Cardiac muscle cell (in vitro differentiated cells and primary cell): ENCODE results near the gene SEC14L3. TPM values are rescaled to one million over a fixed set of nuclear protein-coding genes. Genes with fewer than 3 reads are reported as not detected.

Experiments used
- DNase-seq, 2 donors: peaks; one replicate each; pipeline versions ENCODE4 v3.0.0 to v3.0.0-alpha.2; 2010 to 2017; ENCODE audit warnings: low read depth in 1 of 2, low spot score in 1 of 2
- H3K27ac ChIP-seq: fragments of 200-600 bp; sonication (generic); 2 replicates; pipeline ENCODE4 v1.5.1; 2016
- H3K27me3 ChIP-seq: fragments of 200-600 bp; sonication (generic); 2 replicates; pipeline ENCODE4 v1.6.0; 2016; ENCODE audit warnings: control low read depth
- H3K36me3 ChIP-seq: fragments of 200-600 bp; sonication (generic); 2 replicates; pipeline ENCODE4 v1.5.1; 2016; ENCODE audit warnings: control low read depth
- H3K4me1 ChIP-seq: fragments of 200-600 bp; sonication (generic); 2 replicates; pipeline ENCODE4 v1.8.1; 2017; ENCODE audit warnings: low read depth, mild to moderate bottlenecking, mixed run types
- H3K4me3 ChIP-seq: fragments of 200-600 bp; sonication (generic); 2 replicates; pipeline ENCODE4 v1.5.1; 2016; ENCODE audit warnings: mild to moderate bottlenecking
- H3K9me3 ChIP-seq: fragments of 200-600 bp; sonication (generic); 2 replicates; pipeline ENCODE4 v1.5.1; 2017; ENCODE audit warnings: low read depth, mild to moderate bottlenecking, control low read depth
- CTCF ChIP-seq: IDR thresholded peaks from 2 replicates; pipeline ENCODE4 v1.5.1; 2012; ENCODE audit warnings: low read depth, mild to moderate bottlenecking, low read length
- polyA plus RNA-seq: library from polyadenylated mRNA; unstranded; fragments of >200 nt; fragmentation: Nextera tagmentation; extraction: Ambion mirVana; gene quantifications from 2 replicates; pipeline ENCODE4 v1.2.1, GENCODE V29; 2016
- total RNA-seq: library from RNA; depleted of rRNA; stranded (reverse); fragments of >200 nt; gene quantifications from 2 replicates; pipeline ENCODE4 v1.2.3, GENCODE V29; 2016

Gene SEC14L3
- total and polyA plus RNA-seq, 2 experiments from 2014 or later = not detected

- no peak overlapping the region for H3K27ac ChIP-seq
- no peak overlapping the region for H3K4me3 ChIP-seq
- H3K9me3 ChIP-seq = no peaks in the 10 kb centered on the region
- H3K4me1 ChIP-seq = no peaks in the 10 kb centered on the region
- no peak for TF ChIP-seq CTCF
- no peak for DNase-seq
- H3K27me3 ChIP-seq = peaks cover 6% of the 10 kb centered on the region
- H3K36me3 ChIP-seq = no peaks in the 10 kb centered on the region
These were observed 31.7 kb upstream of the SEC14L3 start for GRCh38 chr22:30503551-30503950.

GRCh38 chr22:30502911-30503310, 31.1 kb upstream of the SEC14L3 start:
- Histone ChIP-seq H3K4me3 (no peak overlapping the region), H3K27me3 (peaks cover 6% of the 10 kb centered on the region), H3K9me3 (no peaks in the 10 kb centered on the region), H3K27ac (no peak overlapping the region), H3K36me3 (no peaks in the 10 kb centered on the region), H3K4me1 (no peaks in the 10 kb centered on the region)
- no peak for DNase-seq
- no peak for TF ChIP-seq CTCF

DNA sequence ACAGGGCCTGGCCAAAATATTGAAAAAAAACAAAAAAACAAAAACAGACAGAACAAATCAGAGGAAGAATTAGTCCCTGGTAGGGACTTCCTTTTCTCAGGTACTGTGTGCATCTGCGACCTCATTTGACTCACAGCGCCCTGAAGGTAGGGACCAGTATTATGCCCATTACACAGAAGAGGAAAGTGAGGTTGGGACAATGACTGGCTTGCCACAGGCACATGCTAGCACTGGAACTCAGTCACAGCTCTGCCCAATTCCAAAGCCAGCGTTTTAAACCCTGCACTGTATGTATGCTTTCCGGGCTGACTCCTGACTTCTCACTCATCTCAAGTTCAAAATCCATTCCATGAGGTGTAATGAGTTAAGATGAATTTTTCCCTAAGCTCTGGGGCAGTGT, 30.3 kb upstream of the SEC14L3 start:
- H3K27ac ChIP-seq = no peak overlapping the region
- no peak for DNase-seq
- no peaks in the 10 kb centered on the region for H3K36me3 ChIP-seq
- TF ChIP-seq CTCF = no peak
- no peaks in the 10 kb centered on the region for H3K9me3 ChIP-seq
- no peak overlapping the region for H3K4me3 ChIP-seq
- H3K27me3 ChIP-seq = peaks cover 6% of the 10 kb centered on the region
- H3K4me1 ChIP-seq = no peaks in the 10 kb centered on the region

GRCh38 chr22:30500628-30501027, 28.8 kb upstream of the SEC14L3 start:
- no peak overlapping the region for H3K27ac ChIP-seq
- H3K4me1 ChIP-seq = no peaks in the 10 kb centered on the region
- DNase-seq = no peak
- no peak for TF ChIP-seq CTCF
- H3K36me3 ChIP-seq = no peaks in the 10 kb centered on the region
- H3K9me3 ChIP-seq = no peaks in the 10 kb centered on the region
- H3K27me3 ChIP-seq = peaks cover 6% of the 10 kb centered on the region
- no peak overlapping the region for H3K4me3 ChIP-seq

DNA sequence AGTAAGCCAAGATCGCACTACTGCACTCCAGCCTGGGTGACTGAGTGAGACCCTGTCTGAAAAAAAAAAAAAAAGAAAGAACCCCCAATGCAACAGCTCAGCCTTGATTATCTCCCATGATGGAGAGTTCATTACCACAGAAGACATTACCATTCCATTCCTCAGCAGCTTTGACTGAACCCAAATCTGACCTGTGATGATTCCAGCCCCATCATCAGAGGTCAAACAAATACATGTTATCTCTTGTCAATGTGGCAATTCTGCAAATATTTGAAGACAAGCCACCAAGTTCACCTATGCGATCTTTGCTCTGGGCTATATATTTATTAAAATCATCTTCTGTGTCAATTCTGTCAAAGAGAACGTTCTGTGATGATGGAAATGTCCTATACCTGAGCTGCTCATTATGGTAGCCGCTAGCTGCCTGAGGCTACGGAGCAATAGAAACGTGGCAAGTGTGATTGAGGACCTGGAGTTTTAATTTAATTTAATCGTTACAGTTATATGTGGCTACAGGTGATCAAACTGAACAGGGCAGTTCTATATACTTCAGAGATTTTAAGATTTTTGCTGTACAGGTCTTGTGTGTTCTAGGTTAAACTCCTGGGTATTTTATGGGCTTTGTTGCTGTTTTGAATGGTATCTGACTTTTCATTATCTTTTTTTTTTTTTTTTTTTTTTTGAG, 25.8 kb upstream of the SEC14L3 start:
- no peaks in the 10 kb centered on the region for H3K9me3 ChIP-seq
- H3K4me1 ChIP-seq = no peaks in the 10 kb centered on the region
- H3K27ac ChIP-seq = no peak overlapping the region
- H3K4me3 ChIP-seq = no peak overlapping the region
- TF ChIP-seq CTCF = no peak
- no peaks in the 10 kb centered on the region for H3K36me3 ChIP-seq
- no peaks in the 10 kb centered on the region for H3K27me3 ChIP-seq
- DNase-seq = no peak
